ENCODE data around the gene CAMSAP1. TPM values are rescaled to one million over a fixed set of nuclear protein-coding genes. Genes with fewer than 3 reads are reported as not detected.

Gene CAMSAP1
- total and polyA plus RNA-seq, 2 donors from 2014 or later: 3.3 to 38.6 TPM

DNA sequence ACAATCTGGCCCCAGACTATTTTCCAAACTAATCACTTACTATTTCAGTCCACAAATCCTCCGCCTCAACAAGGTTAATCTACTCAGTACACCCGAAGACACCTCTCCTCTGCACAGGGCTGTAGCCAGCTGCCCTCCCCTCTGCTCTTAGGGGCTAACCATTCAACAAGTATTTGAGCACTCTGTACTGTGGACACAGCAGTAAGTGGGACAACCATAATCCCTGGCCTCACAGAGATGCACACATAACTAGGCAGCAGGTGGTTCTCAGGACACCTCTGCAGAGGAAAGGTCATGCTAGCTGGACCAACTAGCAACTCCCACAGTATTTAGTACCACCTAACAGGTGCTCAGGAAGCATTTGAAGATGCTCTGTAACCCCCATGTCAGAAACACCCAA is 5.5 kb downstream of the CAMSAP1 start:
- H3K27me3 ChIP-seq (ENCODE audit: control insufficient read depth, insufficient read depth, low read length): no peaks in the 10 kb centered on the region
- H3K4me1 ChIP-seq (ENCODE audit: control insufficient read depth in 2 of 3, insufficient read depth in 2 of 3, low read depth in 1 of 3, low read length in 3 of 3): peaks cover 0 to 13% (median 8%) of the 10 kb centered on the region in 3 donors
- peaks cover 0 to 3% (median 0%) of the 10 kb centered on the region in 3 donors for H3K36me3 ChIP-seq (ENCODE audit: control insufficient read depth in 2 of 3, insufficient read depth in 3 of 3, low read length in 3 of 3)
- no peak overlapping the region for H3K9ac ChIP-seq (ENCODE audit: low read length in 3 of 3)
- DNase-seq: no peak
- no peak for FAIRE-seq
- TF ChIP-seq, protein P1, sequence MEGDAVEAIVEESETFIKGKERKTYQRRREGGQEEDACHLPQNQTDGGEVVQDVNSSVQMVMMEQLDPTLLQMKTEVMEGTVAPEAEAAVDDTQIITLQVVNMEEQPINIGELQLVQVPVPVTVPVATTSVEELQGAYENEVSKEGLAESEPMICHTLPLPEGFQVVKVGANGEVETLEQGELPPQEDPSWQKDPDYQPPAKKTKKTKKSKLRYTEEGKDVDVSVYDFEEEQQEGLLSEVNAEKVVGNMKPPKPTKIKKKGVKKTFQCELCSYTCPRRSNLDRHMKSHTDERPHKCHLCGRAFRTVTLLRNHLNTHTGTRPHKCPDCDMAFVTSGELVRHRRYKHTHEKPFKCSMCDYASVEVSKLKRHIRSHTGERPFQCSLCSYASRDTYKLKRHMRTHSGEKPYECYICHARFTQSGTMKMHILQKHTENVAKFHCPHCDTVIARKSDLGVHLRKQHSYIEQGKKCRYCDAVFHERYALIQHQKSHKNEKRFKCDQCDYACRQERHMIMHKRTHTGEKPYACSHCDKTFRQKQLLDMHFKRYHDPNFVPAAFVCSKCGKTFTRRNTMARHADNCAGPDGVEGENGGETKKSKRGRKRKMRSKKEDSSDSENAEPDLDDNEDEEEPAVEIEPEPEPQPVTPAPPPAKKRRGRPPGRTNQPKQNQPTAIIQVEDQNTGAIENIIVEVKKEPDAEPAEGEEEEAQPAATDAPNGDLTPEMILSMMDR (IDR thresholded peaks at IDR 0.05; ENCODE audit: borderline replicate concordance, extremely low read depth, insufficient read depth): no peak
- intact Hi-C loops (cut with DNase I): no loop called here
- H3K9me3 ChIP-seq (ENCODE audit: control insufficient read depth in 2 of 3, insufficient read depth in 1 of 3, low read length in 3 of 3): peaks cover 0 to 3% (median 0%) of the 10 kb centered on the region in 3 donors
- H3K27ac ChIP-seq (ENCODE audit: low read depth in 2 of 2, low read length in 2 of 2): no peak overlapping the region
- no peak overlapping the region for H3K4me3 ChIP-seq (ENCODE audit: low read length in 3 of 3)

DNA sequence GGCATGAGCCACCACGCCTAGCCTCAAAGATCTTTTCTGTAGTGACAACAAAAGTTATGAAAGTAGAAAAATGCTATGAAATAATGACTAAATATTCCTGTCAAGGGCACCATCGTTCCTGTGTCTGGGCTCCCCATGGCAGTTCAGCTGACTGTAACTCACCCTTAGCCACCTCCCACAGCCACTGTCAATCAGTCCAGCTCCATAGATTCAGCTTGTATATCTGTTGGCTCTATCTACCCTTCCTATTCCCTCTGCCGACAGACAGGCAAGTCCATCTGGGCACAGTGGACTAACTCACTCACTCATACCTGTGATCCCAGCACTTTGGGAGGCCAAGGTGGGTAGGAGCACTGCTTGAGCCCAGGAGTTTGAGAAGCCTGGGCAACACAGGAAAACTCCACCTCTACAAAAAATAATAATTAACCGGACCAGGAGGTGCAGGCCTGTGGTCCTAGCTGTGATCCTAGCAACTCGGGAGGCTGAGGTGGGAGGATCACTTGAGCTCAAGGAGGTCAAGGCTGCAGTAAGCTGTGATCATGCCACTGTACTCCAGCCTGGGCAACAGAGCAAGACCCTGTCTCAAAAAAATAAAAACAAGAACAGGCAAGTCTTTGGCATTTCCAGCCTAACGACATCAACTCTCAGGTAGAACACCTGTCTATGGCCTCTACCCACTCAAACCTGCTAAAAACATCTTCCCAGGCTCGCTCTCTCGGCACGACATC is 6.2 kb downstream of the CAMSAP1 start:
- no peak overlapping the region for H3K9ac ChIP-seq (ENCODE audit: low read length in 3 of 3)
- TF ChIP-seq, protein P1 (IDR thresholded peaks at IDR 0.05; ENCODE audit: borderline replicate concordance, extremely low read depth, insufficient read depth): no peak
- no peak for FAIRE-seq
- peaks cover 0 to 13% (median 8%) of the 10 kb centered on the region in 3 donors for H3K4me1 ChIP-seq (ENCODE audit: control insufficient read depth in 2 of 3, insufficient read depth in 2 of 3, low read depth in 1 of 3, low read length in 3 of 3)
- intact Hi-C loops (cut with DNase I): no loop called here
- peaks cover 0 to 3% (median 0%) of the 10 kb centered on the region in 3 donors for H3K9me3 ChIP-seq (ENCODE audit: control insufficient read depth in 2 of 3, insufficient read depth in 1 of 3, low read length in 3 of 3)
- H3K4me3 ChIP-seq (ENCODE audit: low read length in 3 of 3): no peak overlapping the region
- no peak for DNase-seq
- H3K27me3 ChIP-seq (ENCODE audit: control insufficient read depth, insufficient read depth, low read length): no peaks in the 10 kb centered on the region
- H3K36me3 ChIP-seq (ENCODE audit: control insufficient read depth in 2 of 3, insufficient read depth in 3 of 3, low read length in 3 of 3): peaks cover 0 to 3% (median 0%) of the 10 kb centered on the region in 3 donors
- H3K27ac ChIP-seq (ENCODE audit: low read depth in 2 of 2, low read length in 2 of 2): no peak overlapping the region

DNA sequence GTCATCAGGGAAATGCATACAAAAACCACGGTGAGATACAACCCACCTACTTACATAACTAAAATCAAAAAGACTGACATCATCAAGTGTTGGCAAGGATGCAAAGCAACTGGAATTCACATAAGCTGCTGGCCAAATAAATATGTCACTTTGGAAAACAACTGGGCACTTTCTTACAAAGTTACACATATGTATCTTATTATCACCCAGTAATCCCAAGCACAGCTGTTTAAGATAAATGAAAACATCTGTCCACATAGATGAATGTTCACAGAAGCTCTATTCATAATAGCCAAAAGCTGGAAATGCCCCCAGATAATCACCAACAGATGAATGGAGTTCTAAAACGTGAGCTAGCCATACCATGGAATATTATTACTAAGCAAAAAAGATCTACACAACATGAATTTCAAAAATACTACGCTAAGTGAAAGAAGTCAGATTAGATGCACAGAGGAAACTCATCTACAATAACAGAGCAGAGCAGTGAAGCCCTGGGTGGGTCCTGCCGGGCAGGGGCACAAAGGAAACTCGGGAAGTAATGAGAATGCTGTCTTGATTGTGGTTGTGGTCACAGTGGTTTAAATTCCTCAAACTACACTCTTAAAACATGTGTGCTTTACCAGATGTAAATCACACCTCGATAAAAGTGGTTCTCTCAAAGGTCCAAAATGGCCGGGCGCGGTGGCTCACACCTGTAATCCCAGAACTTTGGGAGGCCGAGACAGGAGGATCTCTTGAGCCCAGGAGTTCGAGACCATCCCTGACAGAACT is 8.5 kb downstream of the CAMSAP1 start:
- no peak for FAIRE-seq
- no peak for DNase-seq
- Histone ChIP-seq H3K9ac (ENCODE audit: low read length in 3 of 3) (no peak overlapping the region), H3K4me3 (ENCODE audit: low read length in 3 of 3) (no peak overlapping the region), H3K27ac (ENCODE audit: low read depth in 2 of 2, low read length in 2 of 2) (no peak overlapping the region), H3K9me3 (ENCODE audit: control insufficient read depth in 2 of 3, insufficient read depth in 1 of 3, low read length in 3 of 3) (peaks cover 0 to 3% (median 0%) of the 10 kb centered on the region in 3 donors), H3K4me1 (ENCODE audit: control insufficient read depth in 2 of 3, insufficient read depth in 2 of 3, low read depth in 1 of 3, low read length in 3 of 3) (no peaks in the 10 kb centered on the region), H3K36me3 (ENCODE audit: control insufficient read depth in 2 of 3, insufficient read depth in 3 of 3, low read length in 3 of 3) (peaks cover 0 to 3% (median 0%) of the 10 kb centered on the region in 3 donors), H3K27me3 (ENCODE audit: control insufficient read depth, insufficient read depth, low read length) (no peaks in the 10 kb centered on the region)
- intact Hi-C loops (cut with DNase I): no loop called here
- TF ChIP-seq, protein P1 (IDR thresholded peaks at IDR 0.05; ENCODE audit: borderline replicate concordance, extremely low read depth, insufficient read depth): no peak
